ENCODE results near the gene ZNF571.

The ZNF571 gene

GRCh38 chr19:37537391-37537947, 57.1 kb downstream of the ZNF571 start:
- no peaks in the 10 kb centered on the region for H3K27me3 ChIP-seq (ENCODE audit: insufficient read depth, low read depth, severe bottlenecking)
- no peak for TF ChIP-seq CTCF (IDR thresholded peaks at IDR 0.05; ENCODE audit: low read depth, low read length)
- no peak overlapping the region for H3K27ac ChIP-seq
- DNase-seq = no peak
- no peak overlapping the region for H3K4me3 ChIP-seq (ENCODE audit: low read depth, low read length)
- peaks cover 62% of the 10 kb centered on the region for H3K36me3 ChIP-seq
- peaks cover 12% of the 10 kb centered on the region for H3K9me3 ChIP-seq (ENCODE audit: severe bottlenecking)

DNA sequence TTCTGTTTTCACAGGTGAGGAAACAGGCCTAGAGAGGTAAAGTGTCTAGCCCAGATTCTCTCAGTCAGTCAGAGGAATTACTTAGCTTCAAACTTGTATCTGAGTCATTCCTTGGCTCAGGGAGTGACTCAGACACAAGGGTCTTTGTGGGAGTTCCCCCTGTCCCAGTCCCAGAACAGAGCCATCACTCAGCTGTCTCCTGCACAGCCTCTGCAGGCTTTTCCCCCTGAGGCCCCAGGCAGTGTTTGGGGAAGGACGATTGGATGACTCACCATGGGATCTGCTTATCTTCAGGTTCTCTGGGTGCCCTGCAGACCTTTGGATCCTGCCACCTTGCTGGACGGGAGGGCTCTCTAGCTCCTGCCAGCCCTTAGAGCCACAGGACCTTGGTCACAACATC, 74.7 kb downstream of the ZNF571 start:
- no peaks in the 10 kb centered on the region for H3K9me3 ChIP-seq (ENCODE audit: severe bottlenecking)
- no peak overlapping the region for H3K4me3 ChIP-seq (ENCODE audit: low read depth, low read length)
- H3K36me3 ChIP-seq = peaks cover 36% of the 10 kb centered on the region
- TF ChIP-seq CTCF (IDR thresholded peaks at IDR 0.05; ENCODE audit: low read depth, low read length) = no peak
- no peak overlapping the region for H3K27ac ChIP-seq
- no peaks in the 10 kb centered on the region for H3K27me3 ChIP-seq (ENCODE audit: insufficient read depth, low read depth, severe bottlenecking)
- DNase-seq = no peak
